Measurements from ENCODE around the gene TNFRSF9.

GRCh38 chr1:7975212-7975865 is 34.7 kb upstream of the TNFRSF9 start:
- TF ChIP-seq POLR2A (IDR thresholded peaks at IDR 0.05; ENCODE audit: control extremely low read depth in 1 of 2, low read depth in 2 of 2, low read length in 2 of 2) = no peak
- peak; percentile 97 to 100 (median 100) for TF ChIP-seq CTCF (IDR thresholded peaks at IDR 0.05; ENCODE audit: control extremely low read depth in 1 of 3, insufficient read depth in 1 of 3, low read depth in 1 of 3, low read length in 3 of 3)
- no peak for TF ChIP-seq PHF8 (conservative IDR thresholded peaks at IDR 0.05; ENCODE audit: low read depth, low read length)
- TF ChIP-seq ATF2 (IDR thresholded peaks at IDR 0.05; ENCODE audit: low read length) = no peak
- TF ChIP-seq ZNF274 (IDR thresholded peaks at IDR 0.05; ENCODE audit: borderline replicate concordance, extremely low read depth, low read length) = no peak
- no peak; the same call in 1 of the 2 replicates for TF ChIP-seq GABPA (IDR thresholded peaks at IDR 0.05; ENCODE audit: borderline replicate concordance, insufficient read depth, low read length)
- no peak for TF ChIP-seq USF2 (IDR thresholded peaks at IDR 0.05; ENCODE audit: low read length)
- no peak for TF ChIP-seq SP1 (IDR thresholded peaks at IDR 0.05; ENCODE audit: low read depth, low read length)

Data from H1 (cell line).